Calu3 (cell line): Measurements from ENCODE around the gene CTDSP1. TPM values are rescaled to one million over a fixed set of nuclear protein-coding genes. Genes with fewer than 3 reads are reported as not detected.

Source experiments
- BruUV-seq: library from RNA; stranded (reverse); fragments of 400-500 nt; replicated peaks from 2 replicates; lab custom pipeline; 2021; lab: Mats Ljungman, UMichigan
- CTCF ChIA-PET: fragments of 300-600 bp; sonication (Branson Sonifier 250); formaldehyde crosslinking; loops from one replicate; lab custom pipeline; 2022; ENCODE audit warnings: antibody characterized with exemption; lab: Charles Lee
- DNase-seq: peaks from one replicate; pipeline ENCODE4 v3.0.0; 2022
- H3K27ac Mint-ChIP-seq: one replicate; pipeline ENCODE4 v1.8.0; 2022; ENCODE audit warnings: mixed read lengths; ENCODE audit not compliant: unreplicated experiment
- H3K27me3 Mint-ChIP-seq: one replicate; pipeline ENCODE4 v1.8.0; 2022; ENCODE audit warnings: mixed read lengths; ENCODE audit not compliant: unreplicated experiment
- H3K36me3 Mint-ChIP-seq: one replicate; pipeline ENCODE4 v1.8.0; 2022; ENCODE audit warnings: mild to moderate bottlenecking, moderate library complexity, mixed read lengths; ENCODE audit not compliant: insufficient read depth, unreplicated experiment
- H3K4me1 Mint-ChIP-seq: one replicate; pipeline ENCODE4 v1.8.0; 2022; ENCODE audit warnings: mild to moderate bottlenecking, low read depth, mixed read lengths; ENCODE audit not compliant: unreplicated experiment
- H3K4me3 Mint-ChIP-seq: one replicate; pipeline ENCODE4 v1.8.0; 2022; ENCODE audit warnings: mild to moderate bottlenecking, low read depth, moderate library complexity, mixed read lengths; ENCODE audit not compliant: unreplicated experiment
- H3K9me3 Mint-ChIP-seq: one replicate; pipeline ENCODE4 v1.8.0; 2022; ENCODE audit warnings: low read depth, mixed read lengths; ENCODE audit not compliant: unreplicated experiment
- CTCF ChIP-seq: fragments of 200-600 bp; IDR thresholded peaks from one replicate; pipeline ENCODE4 v1.8.0; 2022; ENCODE audit warnings: antibody characterized with exemption; ENCODE audit not compliant: unreplicated experiment
- intact Hi-C: fragments of 100-400 bp; cut with micrococcal nuclease; formaldehyde crosslinking; loops from one replicate; pipeline ENCODE4 v1.10.0; 2022; ENCODE audit not compliant: unreplicated experiment
- total RNA-seq: library from RNA; stranded (reverse); gene quantifications from 2 replicates; pipeline ENCODE4 v1.2.3, GENCODE V29; 2022

Gene CTDSP1
- total RNA-seq, 1 experiment from 2014 or later, result 58.0 TPM

DNA sequence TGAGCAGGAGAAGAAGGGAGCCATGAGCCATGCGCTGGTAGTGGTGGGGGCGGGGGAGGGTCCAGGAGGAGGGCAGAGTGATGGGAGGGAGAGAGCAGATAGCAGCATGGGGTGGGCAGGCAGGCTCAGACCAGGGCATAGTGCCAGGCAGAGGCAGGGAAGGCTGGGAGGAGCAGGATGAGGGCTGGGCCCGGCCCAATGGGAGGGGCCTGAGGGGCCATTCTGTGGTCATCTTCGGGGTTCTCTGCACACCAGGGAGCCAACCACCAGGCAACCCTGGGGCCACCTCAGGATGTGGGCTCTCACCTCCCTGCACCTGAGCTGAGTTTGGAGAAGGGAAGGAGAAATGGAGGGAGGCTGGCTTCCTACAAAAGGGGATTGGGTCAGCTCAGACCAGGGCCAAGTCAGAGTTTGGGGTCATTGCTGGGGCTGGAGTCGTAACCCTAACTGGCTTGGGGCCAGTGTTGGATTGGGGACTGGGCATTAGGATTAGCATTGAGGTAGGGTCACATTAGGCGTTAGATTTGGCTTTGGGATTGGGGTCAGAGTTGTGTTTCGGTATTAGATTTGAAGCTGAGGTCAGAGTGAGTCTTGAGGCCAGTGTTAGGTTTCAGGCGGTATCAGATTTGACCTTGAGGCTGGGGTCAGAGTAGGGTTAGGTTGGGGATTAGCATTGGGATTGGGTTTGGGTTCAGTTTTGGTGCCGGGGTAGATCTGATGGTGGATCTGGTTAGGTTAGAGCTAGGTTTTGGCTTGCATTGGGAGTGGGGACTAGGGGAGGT, 30.4 kb downstream of the CTDSP1 start:
- no peaks in the 10 kb centered on the region for H3K9me3 Mint-ChIP-seq
- no peak overlapping the region for H3K27ac Mint-ChIP-seq
- no peaks in the 10 kb centered on the region for H3K4me1 Mint-ChIP-seq
- H3K4me3 Mint-ChIP-seq, result no peak overlapping the region
- no peak for DNase-seq
- intact Hi-C loops, result no loop called here
- H3K36me3 Mint-ChIP-seq, result no peaks in the 10 kb centered on the region
- BruUV-seq, result no TSS peak
- H3K27me3 Mint-ChIP-seq, result no peaks in the 10 kb centered on the region
- CTCF ChIA-PET, result no interaction called here
- no peak for TF ChIP-seq CTCF

DNA sequence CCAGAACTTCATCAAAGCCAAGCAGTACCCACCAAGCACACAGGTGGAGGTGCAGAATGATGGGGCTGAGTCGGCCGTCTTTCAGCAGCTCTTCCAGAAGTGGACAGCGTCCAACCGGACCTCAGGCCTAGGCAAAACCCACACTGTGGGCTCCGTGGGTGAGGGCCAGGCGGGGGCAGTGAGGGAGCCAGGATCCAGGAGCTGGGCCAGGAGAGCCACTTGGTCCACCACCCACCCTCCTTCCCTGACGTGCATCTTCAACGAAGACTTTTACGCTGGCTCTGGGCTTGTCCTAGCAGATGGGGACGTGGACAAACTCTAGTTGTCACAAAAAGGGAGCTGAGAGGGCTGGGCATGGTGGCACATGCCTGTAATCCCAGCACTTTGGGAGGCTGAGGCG, 31.1 kb downstream of the CTDSP1 start:
- intact Hi-C loops, result no loop called here
- CTCF ChIA-PET, result interaction anchor here (1.0 kb wide), 1 partner anchor 200 kb away, joined by 3 read pairs; no protein-coding TSS in a partner anchor
- no peaks in the 10 kb centered on the region for H3K9me3 Mint-ChIP-seq
- H3K27me3 Mint-ChIP-seq, result no peaks in the 10 kb centered on the region
- no peak overlapping the region for H3K4me3 Mint-ChIP-seq
- no peaks in the 10 kb centered on the region for H3K4me1 Mint-ChIP-seq
- BruUV-seq, result no TSS peak
- no peak for TF ChIP-seq CTCF
- no peak overlapping the region for H3K27ac Mint-ChIP-seq
- DNase-seq, result no peak
- no peaks in the 10 kb centered on the region for H3K36me3 Mint-ChIP-seq

GRCh38 chr2:218431878-218432277, 32.2 kb downstream of the CTDSP1 start:
- no peaks in the 10 kb centered on the region for H3K9me3 Mint-ChIP-seq
- no peaks in the 10 kb centered on the region for H3K27me3 Mint-ChIP-seq
- H3K36me3 Mint-ChIP-seq, result no peaks in the 10 kb centered on the region
- intact Hi-C loops, result no loop called here
- no peak overlapping the region for H3K27ac Mint-ChIP-seq
- DNase-seq, result no peak
- TF ChIP-seq CTCF, result no peak
- H3K4me3 Mint-ChIP-seq, result no peak overlapping the region
- BruUV-seq, result no TSS peak
- CTCF ChIA-PET, result interaction anchor here (0.6 kb wide), 1 partner anchor 117 kb away, joined by 3 read pairs; no protein-coding TSS in a partner anchor
- no peaks in the 10 kb centered on the region for H3K4me1 Mint-ChIP-seq

DNA sequence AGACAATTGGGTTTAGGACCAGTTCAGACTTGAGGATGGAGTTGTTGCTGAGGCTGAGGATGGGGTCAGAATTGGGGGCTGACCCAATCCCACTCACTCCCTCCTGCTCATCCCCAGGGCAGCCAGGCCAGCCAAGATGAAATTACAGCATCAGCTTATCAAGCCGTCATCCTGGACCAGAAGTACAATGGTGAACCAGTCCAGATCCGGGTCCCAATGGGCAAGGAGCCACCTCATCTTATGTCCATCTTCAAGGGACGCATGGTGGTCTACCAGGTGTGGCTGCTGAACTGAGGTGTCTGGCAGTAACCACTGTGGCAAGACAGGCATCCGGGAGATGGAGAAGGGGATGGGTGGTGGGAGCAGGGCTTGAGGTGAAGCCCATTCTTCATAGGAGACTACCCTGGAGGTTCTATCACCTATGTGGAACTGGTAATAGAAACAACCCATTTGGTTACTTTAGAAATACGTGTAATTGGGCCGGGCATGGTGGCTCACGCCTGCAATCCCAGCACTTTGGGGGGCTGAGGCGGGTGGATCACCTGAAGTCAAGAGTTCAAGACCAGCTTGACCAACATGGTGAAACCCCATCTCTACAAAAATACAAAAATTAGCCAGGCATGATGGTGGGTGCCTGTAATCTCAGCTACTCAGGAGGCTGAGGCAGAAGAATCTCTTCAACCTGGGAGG, 33.2 kb downstream of the CTDSP1 start:
- Mint-ChIP-seq H3K9me3 (no peaks in the 10 kb centered on the region), H3K4me3 (no peak overlapping the region), H3K36me3 (no peaks in the 10 kb centered on the region), H3K4me1 (no peaks in the 10 kb centered on the region), H3K27ac (no peak overlapping the region), H3K27me3 (no peaks in the 10 kb centered on the region)
- CTCF ChIA-PET, result no interaction called here
- no TSS peak for BruUV-seq
- intact Hi-C loops, result no loop called here
- TF ChIP-seq CTCF, result no peak
- DNase-seq, result no peak
